IPS-20b (cell line): Measurements from ENCODE around the gene CDH4.
"Not testable (repeated sequence)": the region's sequence is repeated elsewhere in the genome, so short reads cannot be mapped to it uniquely, and the experiment has no call there.

Experiments used
- H3K27ac ChIP-seq: one replicate; pipeline ENCODE4 v1.5.1; 2013; ENCODE audit warnings: low read length
- H3K27me3 ChIP-seq: 2 replicates; pipeline ENCODE4 v1.6.1; 2013; ENCODE audit warnings: mild to moderate bottlenecking, low read length, inconsistent platforms; ENCODE audit not compliant: insufficient read depth
- H3K36me3 ChIP-seq: 2 replicates; pipeline ENCODE4 v1.6.1; 2013; ENCODE audit warnings: low read depth, mild to moderate bottlenecking, inconsistent platforms, low read length, moderate library complexity; ENCODE audit not compliant: insufficient read depth
- H3K4me1 ChIP-seq: 2 replicates; pipeline ENCODE4 v1.6.1; 2013; ENCODE audit warnings: mild to moderate bottlenecking, control low read depth, inconsistent platforms, low read length, moderate library complexity; ENCODE audit not compliant: insufficient read depth
- H3K4me3 ChIP-seq: 2 replicates; pipeline ENCODE4 v1.5.1; 2013; ENCODE audit warnings: mild to moderate bottlenecking, low read length, inconsistent platforms
- H3K9ac ChIP-seq: 2 replicates; pipeline ENCODE4 v1.6.1; 2013; ENCODE audit warnings: low read depth, mild to moderate bottlenecking, inconsistent platforms, low read length, moderate library complexity
- H3K9me3 ChIP-seq: 2 replicates; pipeline ENCODE4 v1.6.1; 2013; ENCODE audit warnings: mild to moderate bottlenecking, low read depth, low read length, inconsistent platforms; ENCODE audit not compliant: insufficient read depth

The CDH4 gene

DNA sequence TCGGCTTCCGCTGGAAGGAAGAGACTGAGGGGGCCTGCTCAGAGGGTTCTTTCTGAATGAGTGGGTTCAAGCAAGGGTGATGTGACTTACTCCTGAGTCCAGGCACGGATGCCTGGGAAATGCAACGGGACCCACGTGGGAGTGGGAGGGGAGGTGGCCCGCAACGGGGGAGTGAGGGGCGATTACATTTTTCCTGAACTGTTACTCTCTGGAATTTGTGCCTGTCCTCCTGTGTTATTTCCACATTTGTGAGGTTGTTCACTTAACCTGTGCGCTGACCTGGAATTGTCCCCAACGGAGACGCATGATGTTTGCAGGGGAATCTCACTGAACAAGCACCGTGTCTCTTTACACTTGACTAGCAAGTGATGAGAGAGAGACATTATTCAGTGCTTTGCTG is 209.4 kb downstream of the CDH4 start:
- Histone ChIP-seq H3K36me3 (no peaks in the 10 kb centered on the region), H3K4me1 (no peaks in the 10 kb centered on the region; the same call in 1 of the 2 replicates), H3K4me3 (no peak overlapping the region), H3K9ac (no peak overlapping the region), H3K27me3 (no peaks in the 10 kb centered on the region; the same call in 1 of the 2 replicates), H3K9me3 (peaks cover 5% of the 10 kb centered on the region; the same call in 1 of the 2 replicates), H3K27ac (no peak overlapping the region)

- Histone ChIP-seq H3K4me3 (no peak overlapping the region), H3K4me1 (no peaks in the 10 kb centered on the region; the same call in 1 of the 2 replicates), H3K9ac (no peak overlapping the region), H3K36me3 (no peaks in the 10 kb centered on the region), H3K9me3 (peaks cover 19% of the 10 kb centered on the region), H3K27me3 (no peaks in the 10 kb centered on the region; the same call in 1 of the 2 replicates), H3K27ac (no peak overlapping the region)
Observed at GRCh38 chr20:61464307-61465303, 212.5 kb downstream of the CDH4 start.

- no peaks in the 10 kb centered on the region for H3K9me3 ChIP-seq
- no peaks in the 10 kb centered on the region for H3K36me3 ChIP-seq
- no peak overlapping the region for H3K4me3 ChIP-seq
- no peaks in the 10 kb centered on the region for H3K4me1 ChIP-seq
- peaks cover 9% of the 10 kb centered on the region; the same call in 1 of the 2 replicates for H3K27me3 ChIP-seq
- no peak overlapping the region for H3K9ac ChIP-seq
- H3K27ac ChIP-seq, result no peak overlapping the region
Observed at GRCh38 chr20:61475729-61476128, 223.7 kb downstream of the CDH4 start.

DNA sequence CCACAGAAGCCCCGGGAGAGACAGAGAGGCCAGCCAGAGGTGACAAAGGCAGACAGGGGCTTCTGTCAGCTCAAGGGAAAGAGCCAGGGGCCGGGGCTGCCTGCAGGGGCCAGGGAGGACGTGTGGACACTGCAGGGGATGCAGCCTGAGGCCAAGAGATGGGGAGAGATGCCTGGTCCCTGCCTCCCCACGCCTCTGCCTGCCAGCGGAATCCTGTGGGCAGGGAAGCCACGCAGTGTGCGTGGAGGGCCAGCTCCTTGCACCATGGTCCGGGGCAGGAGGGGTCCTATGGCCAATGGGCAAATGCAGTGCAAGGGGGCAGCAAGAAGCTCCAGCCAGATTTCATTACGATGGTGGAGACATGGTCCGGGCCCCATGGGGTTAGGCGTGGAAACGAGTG is 224.9 kb downstream of the CDH4 start:
- peaks cover 9% of the 10 kb centered on the region; the same call in 1 of the 2 replicates for H3K27me3 ChIP-seq
- H3K36me3 ChIP-seq, result no peaks in the 10 kb centered on the region
- no peaks in the 10 kb centered on the region for H3K4me1 ChIP-seq
- no peaks in the 10 kb centered on the region for H3K9me3 ChIP-seq
- no peak overlapping the region for H3K9ac ChIP-seq
- H3K27ac ChIP-seq, result no peak overlapping the region
- no peak overlapping the region for H3K4me3 ChIP-seq

GRCh38 chr20:61477451-61477861 is 225.4 kb downstream of the CDH4 start:
- H3K9me3 ChIP-seq, result no peaks in the 10 kb centered on the region
- no peaks in the 10 kb centered on the region for H3K36me3 ChIP-seq
- no peak overlapping the region for H3K27ac ChIP-seq
- no peak overlapping the region for H3K4me3 ChIP-seq
- peaks cover 9% of the 10 kb centered on the region; the same call in 1 of the 2 replicates for H3K27me3 ChIP-seq
- H3K4me1 ChIP-seq, result no peaks in the 10 kb centered on the region
- no peak overlapping the region for H3K9ac ChIP-seq

DNA sequence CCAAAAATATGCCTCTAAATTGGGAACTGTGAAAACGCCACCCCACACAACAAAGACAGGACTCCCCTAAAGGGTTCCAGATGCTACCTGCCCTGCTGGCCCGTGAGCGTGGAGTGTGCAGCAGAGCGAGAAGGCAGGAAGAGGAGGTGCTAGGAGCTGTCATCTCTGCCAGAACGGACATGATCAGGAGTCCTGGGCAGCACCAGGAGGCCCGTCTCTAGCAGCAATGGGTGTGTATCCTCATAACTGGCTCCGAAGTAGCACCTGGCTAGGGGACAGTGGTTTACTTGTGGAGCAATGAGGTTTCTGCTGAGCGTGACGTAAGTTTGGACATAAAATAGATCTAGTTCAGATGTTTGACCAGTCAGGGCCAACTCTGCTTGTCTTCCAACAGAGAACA is 226.0 kb downstream of the CDH4 start:
- Histone ChIP-seq H3K4me3 (no peak overlapping the region), H3K4me1 (no peaks in the 10 kb centered on the region), H3K27me3 (peaks cover 9% of the 10 kb centered on the region; the same call in 1 of the 2 replicates), H3K36me3 (no peaks in the 10 kb centered on the region), H3K9me3 (no peaks in the 10 kb centered on the region), H3K9ac (no peak overlapping the region), H3K27ac (no peak overlapping the region)

DNA sequence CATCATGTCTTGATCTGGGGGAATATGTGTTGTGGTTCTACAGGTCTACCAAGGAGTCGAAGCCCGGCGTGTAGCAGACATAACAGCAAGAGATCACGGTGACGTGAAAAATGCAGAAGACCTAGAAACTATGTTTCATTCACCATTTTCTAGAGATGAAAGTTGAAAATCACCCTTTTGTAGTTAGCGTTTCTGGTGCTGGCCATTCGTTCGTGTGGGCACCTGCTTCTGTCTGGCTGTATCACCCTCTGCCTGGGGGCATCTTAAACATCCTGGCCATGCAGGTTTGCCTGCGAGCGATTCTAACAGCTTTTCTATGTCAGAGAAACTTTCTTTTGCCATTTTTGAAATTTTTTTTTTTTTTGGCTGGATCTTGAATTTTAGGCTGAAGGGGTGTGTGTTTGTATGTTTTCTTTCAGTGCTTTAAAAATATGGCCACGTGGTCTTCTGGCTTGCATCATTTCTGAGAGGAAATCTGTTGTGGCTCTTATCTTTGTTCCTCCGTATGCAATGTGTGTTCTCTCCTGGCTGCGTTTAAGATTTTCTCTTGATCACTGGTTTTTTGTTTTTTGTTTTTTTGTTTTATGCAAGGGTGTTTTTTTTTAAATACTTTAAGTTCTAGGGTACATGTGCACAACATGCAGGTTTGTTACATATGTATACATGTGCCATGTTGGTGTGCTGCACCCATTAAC is 226.7 kb downstream of the CDH4 start:
- Histone ChIP-seq H3K27ac (no peak overlapping the region), H3K9me3 (no peaks in the 10 kb centered on the region), H3K4me1 (no peaks in the 10 kb centered on the region), H3K4me3 (no peak overlapping the region), H3K9ac (no peak overlapping the region), H3K27me3 (peaks cover 9% of the 10 kb centered on the region; the same call in 1 of the 2 replicates), H3K36me3 (no peaks in the 10 kb centered on the region)

GRCh38 chr20:61479433-61479832 is 227.4 kb downstream of the CDH4 start:
- H3K9me3 ChIP-seq, H3K36me3 ChIP-seq, H3K27me3 ChIP-seq, H3K9ac ChIP-seq, H3K4me3 ChIP-seq, H3K4me1 ChIP-seq, H3K27ac ChIP-seq: not testable (repeated sequence)

DNA sequence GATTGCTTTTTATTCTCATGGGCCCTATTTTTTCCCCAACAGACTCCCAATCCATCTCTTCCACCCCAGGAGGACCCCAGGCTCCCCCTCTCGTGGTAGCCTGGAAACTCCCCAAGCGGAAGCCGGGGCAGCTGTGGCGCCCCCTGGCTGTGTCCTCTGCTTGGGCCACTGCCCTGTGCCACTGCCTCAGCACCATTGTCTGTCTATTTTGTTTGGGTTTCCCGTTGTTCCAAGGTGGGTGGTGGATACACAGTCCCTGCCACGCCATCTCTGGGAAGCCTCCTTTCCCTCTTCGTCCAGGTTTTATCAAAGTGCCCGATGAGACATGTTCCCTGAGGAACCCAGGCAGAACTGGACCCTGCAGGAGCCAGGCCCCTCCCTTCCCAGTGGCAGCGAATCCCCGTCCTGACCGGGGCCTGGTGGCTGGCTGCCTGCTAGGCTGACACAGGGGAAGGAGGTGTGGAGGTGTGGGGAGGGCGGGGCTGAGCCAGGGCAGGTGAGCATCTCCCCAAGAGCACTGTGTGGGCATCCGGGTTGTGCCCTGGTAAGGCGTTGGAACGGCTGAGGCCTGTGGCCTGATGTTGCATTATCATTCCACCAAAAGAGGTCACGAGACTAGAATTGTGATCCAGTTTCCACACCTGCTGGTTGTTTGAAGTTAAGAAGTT is 228.2 kb downstream of the CDH4 start:
- Histone ChIP-seq H3K4me1 (no peaks in the 10 kb centered on the region), H3K27me3 (peaks cover 10% of the 10 kb centered on the region; the same call in 1 of the 2 replicates), H3K27ac (no peak overlapping the region), H3K9ac (no peak overlapping the region), H3K36me3 (no peaks in the 10 kb centered on the region), H3K9me3 (no peaks in the 10 kb centered on the region), H3K4me3 (no peak overlapping the region)

GRCh38 chr20:61482056-61482887 is 230.2 kb downstream of the CDH4 start:
- Histone ChIP-seq H3K27me3 (peaks cover 15% of the 10 kb centered on the region; the same call in 1 of the 2 replicates), H3K4me3 (no peak overlapping the region), H3K9ac (no peak overlapping the region), H3K9me3 (no peaks in the 10 kb centered on the region), H3K36me3 (no peaks in the 10 kb centered on the region), H3K27ac (no peak overlapping the region), H3K4me1 (no peaks in the 10 kb centered on the region)

DNA sequence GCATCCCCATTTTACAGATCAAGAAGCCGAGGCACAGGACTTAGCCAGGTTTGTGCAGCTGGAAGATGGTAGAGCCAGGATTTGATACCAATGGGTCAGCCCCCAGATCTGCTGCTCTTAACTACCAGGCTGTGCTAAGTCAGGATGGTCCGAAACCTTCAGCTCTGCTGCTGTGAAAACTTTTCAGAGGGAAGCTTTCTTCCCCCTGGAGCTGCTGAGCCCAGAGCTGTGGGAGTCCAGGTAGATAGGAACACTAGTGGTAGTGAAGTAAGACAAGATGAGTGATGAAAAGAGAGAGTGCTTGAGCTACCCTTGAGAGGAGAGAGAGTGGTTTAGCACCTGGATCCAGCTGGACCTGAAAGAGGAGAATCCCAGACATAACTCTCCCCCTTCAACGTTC is 230.8 kb downstream of the CDH4 start:
- Histone ChIP-seq H3K27ac (no peak overlapping the region), H3K36me3 (no peaks in the 10 kb centered on the region), H3K9me3 (no peaks in the 10 kb centered on the region), H3K4me1 (no peaks in the 10 kb centered on the region), H3K27me3 (peaks cover 19% of the 10 kb centered on the region; the same call in 1 of the 2 replicates), H3K9ac (no peak overlapping the region), H3K4me3 (no peak overlapping the region)
